Esophagus muscularis mucosa (tissue), 4 donors: ENCODE results near the gene ARSI. TPM values are rescaled to one million over a fixed set of nuclear protein-coding genes. Genes with fewer than 3 reads are reported as not detected.

ENCODE experiments used
- DNase-seq: peaks from one replicate; pipeline ENCODE4 v3.0.0-alpha.2; 2017; ENCODE audit errors: extremely low spot score
- H3K27ac ChIP-seq, 4 donors: fragments of 200-600 bp; sonication (generic); replicated peaks in 1 of 4; 1 replicate in 3 of 4; 2 replicates in 1 of 4; pipeline ENCODE4 v1.5.1; 2016 to 2019; ENCODE audit warnings: mild to moderate bottlenecking in 1 of 4
- H3K27me3 ChIP-seq, 4 donors: fragments of 200-600 bp; sonication (generic); one replicate each; pipeline versions ENCODE4 v1.5.1 to v1.6.0; 2016 to 2019
- H3K36me3 ChIP-seq, 4 donors: fragments of 200-600 bp; sonication (generic); one replicate each; pipeline ENCODE4 v1.5.1; 2016 to 2019
- H3K4me1 ChIP-seq, 4 donors: fragments of 200-600 bp; sonication (generic); one replicate each; pipeline ENCODE4 v1.5.1; 2016 to 2019
- H3K4me3 ChIP-seq, 4 donors: fragments of 200-600 bp; sonication (generic); 1 replicate in 2 of 4; 2 replicates in 2 of 4; pipeline ENCODE4 v1.5.1; 2016 to 2019; ENCODE audit warnings: mild to moderate bottlenecking in 4 of 4, moderate library complexity in 1 of 4
- H3K9me3 ChIP-seq, 4 donors: fragments of 200-600 bp; sonication (generic); 1 replicate in 3 of 4; 2 replicates in 1 of 4; pipeline ENCODE4 v1.5.1; 2016 to 2019
- CTCF ChIP-seq, 3 experiments: fragments of 200-600 bp in 2 of 3; fragments of 450-650 bp in 1 of 3; sonication (generic) in 2 of 3; IDR thresholded peaks; one replicate each; pipeline ENCODE4 v1.5.1; 2017 to 2019; ENCODE audit warnings: antibody characterized with exemption in 3 of 3, mild to moderate bottlenecking in 2 of 3, moderate library complexity in 1 of 3
- EP300 ChIP-seq: sonication (generic); formaldehyde crosslinking; IDR thresholded peaks from one replicate; pipeline ENCODE4 v1.6.1; 2017; ENCODE audit warnings: antibody characterized with exemption
- POLR2A ChIP-seq: fragments of 450-650 bp; IDR thresholded peaks from one replicate; pipeline ENCODE4 v1.6.1; 2017; ENCODE audit warnings: antibody characterized with exemption, moderate library complexity, mild to moderate bottlenecking, low read depth
- POLR2AphosphoS5 ChIP-seq, 2 donors: sonication (generic); formaldehyde crosslinking; IDR thresholded peaks; one replicate each; pipeline ENCODE4 v1.6.1; 2017; ENCODE audit warnings: antibody characterized with exemption in 2 of 2
- WGBS: methylation state at CpG from one replicate; pipeline ENCODE4 v1.1.5; 2018; 5-methylcytosine and 5-hydroxymethylcytosine counted together
- intact Hi-C: fragments of 100-400 bp; cut with DNase I; formaldehyde crosslinking; loops from one replicate; pipeline ENCODE4 v1.15.1; 2023
- total RNA-seq, 4 donors: library from RNA; depleted of rRNA; stranded (reverse); fragments of >200 nt; gene quantifications; one replicate each; pipeline versions ENCODE4 v1.1.0 to v1.2.1, GENCODE V29; 2016

ARSI gene
- total RNA-seq, 4 donors from 2014 or later, result 5.8 to 20.6 (median 10.1) TPM

GRCh38 chr5:150246429-150246828 is 56.3 kb downstream of the ARSI start:
- intact Hi-C loops, result loop anchor here (10.0 kb wide), 1 partner anchor 108 kb away; the partner anchor contains the start of gene TCOF1
- peaks cover 0 to 3% (median 0%) of the 10 kb centered on the region in 4 donors for H3K36me3 ChIP-seq
- H3K9me3 ChIP-seq, result no peaks in the 10 kb centered on the region
- DNase-seq, result no peak
- TF ChIP-seq POLR2A (no peak), EP300 (no peak), POLR2AphosphoS5 (IDR thresholded peaks at IDR 0.05) (no peak), CTCF (IDR thresholded peaks at IDR 0.05) (no peak)
- no peaks in the 10 kb centered on the region for H3K27me3 ChIP-seq
- H3K27ac ChIP-seq, result no peak overlapping the region
- H3K4me3 ChIP-seq, result no peak overlapping the region
- WGBS, result 90% methylated on average over 5 of the region's 5 CpGs
- H3K4me1 ChIP-seq, result peaks cover 13 to 26% (median 21%) of the 10 kb centered on the region in 4 donors

Other genes with a start within 250 kb of the ARSI start
- 10 to 100 TPM; 24.9 to 51.7 (median 31.5) TPM for gene CSF1R, start 216.4 kb downstream of the ARSI start, total RNA-seq
- gene PDGFRB, start 147.1 kb downstream of the ARSI start, total RNA-seq, result 100 to 1,000 TPM in 2 of 4 donors, 10 to 100 TPM in 2; 83.1 to 219 (median 141) TPM
- gene CDX1, start 136.1 kb downstream of the ARSI start, total RNA-seq, result under 1 TPM in 1 of 4 donors, not detected in 3; 0.23 TPM
- not detected for gene SLC6A7, start 112.8 kb downstream of the ARSI start, total RNA-seq
- 1 to 10 TPM; 2.5 to 8.0 (median 3.8) TPM for gene CAMK2A, start 13.1 kb downstream of the ARSI start, total RNA-seq
- gene TCOF1, start 54.8 kb upstream of the ARSI start, total RNA-seq, result 10 to 100 TPM; 27.4 to 46.0 (median 36.3) TPM
- gene CD74, start 110.0 kb upstream of the ARSI start, total RNA-seq, result 100 to 1,000 TPM; 270 to 595 (median 555) TPM
- gene RPS14, start 146.8 kb upstream of the ARSI start, total RNA-seq, result 1,000 to 10,000 TPM; 1,492 to 3,727 (median 2,626) TPM
- gene NDST1, start 205.2 kb upstream of the ARSI start, total RNA-seq, result 100 to 1,000 TPM in 1 of 4 donors, 10 to 100 TPM in 3; 48.2 to 113 (median 74.5) TPM